ENCODE results near the gene SCNM1. TPM values are rescaled to one million over a fixed set of nuclear protein-coding genes. Genes with fewer than 3 reads are reported as not detected.

The SCNM1 gene
- 10 to 100 TPM; 67.5 to 67.8 TPM for total RNA-seq

DNA sequence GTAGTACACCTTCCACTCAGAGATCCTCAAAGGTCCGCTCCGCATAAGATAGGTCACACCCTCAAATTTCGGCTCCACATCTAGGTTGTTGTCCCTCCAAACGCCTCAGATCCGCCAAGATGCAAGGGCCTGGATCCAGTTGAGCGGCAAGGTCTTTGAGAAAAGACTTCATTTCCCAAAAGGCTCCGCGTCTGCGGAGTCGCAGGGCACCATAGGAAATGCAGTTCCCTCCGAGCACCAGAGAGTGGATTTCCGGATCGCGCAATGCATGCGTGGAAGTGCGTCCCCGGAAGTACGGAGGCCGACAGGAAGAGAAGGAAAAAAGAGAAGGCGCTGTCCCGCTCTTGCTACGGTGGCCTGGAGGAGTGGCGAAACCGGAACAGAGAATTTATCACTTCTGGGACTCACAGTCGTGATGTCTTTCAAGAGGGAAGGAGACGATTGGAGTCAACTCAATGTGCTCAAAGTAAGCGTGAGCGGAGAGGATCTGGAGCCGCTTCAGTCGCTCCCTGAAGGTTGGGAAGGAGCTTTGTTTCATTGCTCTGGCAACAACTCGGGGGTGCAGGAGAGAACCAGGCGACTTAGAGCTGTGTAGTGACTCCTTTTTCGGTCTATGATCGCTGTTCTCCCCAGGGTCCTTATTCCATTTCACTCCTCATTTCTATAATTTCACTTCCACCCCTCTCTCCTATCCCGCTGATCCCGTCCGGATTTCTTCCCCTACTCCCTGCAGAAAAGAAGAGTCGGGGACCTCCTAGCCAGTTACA, at the start of gene SCNM1, which contains the start of gene LYSMD1:
TSS of gene SCNM1 (plus strand) at position 407 of the 767 bp plus-strand sequence. CDS start at position 416, 9 bp downstream.
TSS of gene LYSMD1 (minus strand) at position 165 of the 767 bp plus-strand sequence. CDS start 644 bp downstream, outside the sequence.
- Mint-ChIP-seq H3K4me3 (peak within 1 kb of the TSS; percentile 92), H3K4me1 (ENCODE audit: low read depth) (peaks cover 49% of the 10 kb centered on the region)
- CTCF ChIA-PET = interaction anchor here (1.1 to 1.4 kb wide), 5 partner anchors 9 to 95 kb away, joined by 3 to 4 read pairs (median 4); partner anchors contain the start of genes GABPB2 and TNFAIP8L2

DNA sequence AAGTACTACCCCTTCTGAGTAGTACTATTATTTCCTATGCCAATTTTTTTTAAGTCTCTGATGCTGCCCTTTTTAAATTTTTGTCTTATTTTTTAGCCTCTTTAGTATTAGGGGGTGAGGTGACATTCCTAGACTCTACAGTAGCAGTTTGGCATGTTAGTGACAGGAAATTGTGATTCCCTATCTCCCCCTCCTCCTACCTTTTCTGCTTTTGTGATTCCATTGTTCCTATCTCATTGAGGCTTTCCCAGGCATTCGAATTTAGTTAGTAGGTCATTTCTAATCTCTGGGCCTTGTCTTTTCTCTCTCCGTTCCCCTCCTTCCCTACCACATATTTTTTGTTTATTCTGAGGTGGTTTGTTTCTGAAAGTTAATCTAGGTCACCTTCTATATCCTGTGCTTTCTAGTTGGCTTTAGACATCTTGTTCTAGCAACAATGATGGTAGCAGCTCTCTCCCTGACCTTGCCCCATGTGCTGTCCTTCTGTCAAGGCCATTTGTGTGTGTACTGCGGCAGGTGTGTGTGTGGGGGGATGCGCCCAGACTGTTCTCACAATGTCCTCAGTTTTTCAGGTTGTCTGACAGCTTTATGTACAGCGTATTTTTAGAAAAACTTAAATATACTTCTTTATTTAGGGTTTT, 41.1 kb upstream of the SCNM1 start:
- peaks cover 4% of the 10 kb centered on the region for H3K36me3 Mint-ChIP-seq
- intact Hi-C loops (cut with micrococcal nuclease) = no loop called here
- ChIA-PET POLR2A (no interaction called here), CTCF (interaction anchor here (1.0 to 1.5 kb wide), 4 partner anchors 25 to 132 kb away, joined by 3 to 5 read pairs (median 4); no protein-coding TSS in a partner anchor)
- no peak for DNase-seq
- H3K9me3 Mint-ChIP-seq = no peaks in the 10 kb centered on the region
- no peak overlapping the region for H3K4me3 Mint-ChIP-seq
- no peak overlapping the region for H3K27ac Mint-ChIP-seq
- no peaks in the 10 kb centered on the region for H3K27me3 Mint-ChIP-seq
- peaks cover 3% of the 10 kb centered on the region for H3K4me1 Mint-ChIP-seq (ENCODE audit: low read depth)

More for the DNA sequence above, at the start of gene SCNM1, which contains the start of gene LYSMD1:
- POLR2A ChIA-PET = interaction anchor here (0.6 to 3.4 kb wide), 6 partner anchors 9 to 70 kb away, joined by 3 to 18 read pairs (median 6); partner anchors contain the start of genes TNFAIP8L2 and VPS72
- H3K27me3 Mint-ChIP-seq = peaks cover 2% of the 10 kb centered on the region
- H3K36me3 Mint-ChIP-seq = peaks cover 32% of the 10 kb centered on the region
- peak within 1 kb of the TSS; percentile 92 for H3K27ac Mint-ChIP-seq
- peak; percentile 99 for DNase-seq
- H3K9me3 Mint-ChIP-seq = no peaks in the 10 kb centered on the region
- intact Hi-C loops (cut with micrococcal nuclease) = loop anchor here (1.0 to 2.0 kb wide), 6 partner anchors 9 to 115 kb away; partner anchors contain the start of genes GABPB2, PIP5K1A, PSMD4 and VPS72

DNA sequence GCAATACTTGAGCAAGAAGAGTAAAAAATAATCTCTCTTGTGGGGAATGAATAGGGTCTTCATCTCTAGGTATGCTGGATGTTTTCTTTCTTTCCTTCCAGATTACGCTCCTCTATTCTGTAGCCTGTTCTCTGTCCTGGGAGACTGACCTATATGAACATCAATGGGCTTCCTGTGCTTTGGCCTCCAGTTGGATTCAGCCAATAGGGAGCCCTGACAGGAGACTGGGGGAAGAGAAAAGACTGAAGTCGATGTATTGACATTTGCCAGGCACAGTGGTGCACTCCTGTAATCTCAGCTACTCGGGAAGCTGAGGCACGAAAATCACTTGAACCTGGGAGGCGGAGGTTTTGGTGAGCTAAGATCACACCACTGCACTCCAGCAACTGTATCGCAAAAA, 37.1 kb upstream of the SCNM1 start:
- Mint-ChIP-seq H3K4me3 (no peak overlapping the region), H3K27ac (no peak overlapping the region), H3K4me1 (ENCODE audit: low read depth) (peaks cover 15% of the 10 kb centered on the region), H3K27me3 (peaks cover 4% of the 10 kb centered on the region), H3K36me3 (peaks cover 4% of the 10 kb centered on the region), H3K9me3 (no peaks in the 10 kb centered on the region)
- intact Hi-C loops (cut with micrococcal nuclease) = no loop called here
- DNase-seq = no peak
- ChIA-PET CTCF (no interaction called here), POLR2A (interaction anchor here (0.6 kb wide), 1 partner anchor 765 kb away, joined by 4 read pairs; the partner anchor contains the start of gene RPRD2)

DNA sequence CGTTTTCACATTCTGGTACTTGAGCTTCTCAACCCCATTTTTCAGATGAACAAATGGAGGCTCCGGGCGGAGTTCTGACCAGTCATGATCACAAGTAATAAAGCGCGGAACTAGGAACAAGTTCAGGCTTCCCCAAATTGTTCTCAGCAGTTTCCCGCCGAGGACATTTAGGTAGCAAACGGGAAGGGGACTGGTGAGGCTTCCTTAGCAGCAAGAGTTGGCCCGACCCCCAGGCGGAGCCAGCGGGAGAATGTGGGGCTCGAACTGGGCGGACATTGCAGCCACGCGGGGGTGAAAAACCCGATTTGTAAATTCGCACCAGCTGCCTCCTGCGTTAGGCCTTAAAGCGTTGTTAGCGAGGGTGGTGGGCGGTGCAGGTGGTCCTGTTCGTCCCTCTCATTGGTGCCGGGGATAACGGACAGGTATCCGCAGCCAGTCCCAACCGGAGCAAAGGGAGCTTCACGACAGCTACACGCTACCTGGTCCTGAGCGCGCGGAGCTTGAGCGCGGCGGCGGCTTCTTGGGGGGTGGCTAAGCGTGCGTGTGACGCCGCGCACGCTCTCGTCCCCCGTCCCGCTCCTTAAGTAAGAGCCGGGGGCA, 34.9 kb upstream of the SCNM1 start:
- Mint-ChIP-seq H3K9me3 (no peaks in the 10 kb centered on the region), H3K27ac (no peak overlapping the region), H3K4me1 (ENCODE audit: low read depth) (peaks cover 13% of the 10 kb centered on the region), H3K4me3 (peak overlapping the region; percentile 72), H3K36me3 (no peaks in the 10 kb centered on the region), H3K27me3 (peaks cover 4% of the 10 kb centered on the region)
- POLR2A ChIA-PET = interaction anchor here (0.7 to 1.6 kb wide), 4 partner anchors 10 to 58 kb away, joined by 3 to 7 read pairs (median 4); partner anchors contain the start of genes SEMA6C, TNFAIP8L2 and VPS72
- peak; percentile 90 for DNase-seq
- intact Hi-C loops (cut with micrococcal nuclease) = no loop called here
- CTCF ChIA-PET = interaction anchor here (0.8 to 2.8 kb wide), 6 partner anchors 12 to 83 kb away, joined by 3 to 15 read pairs (median 4); partner anchors contain the start of genes C1orf56 and TNFAIP8L2

DNA sequence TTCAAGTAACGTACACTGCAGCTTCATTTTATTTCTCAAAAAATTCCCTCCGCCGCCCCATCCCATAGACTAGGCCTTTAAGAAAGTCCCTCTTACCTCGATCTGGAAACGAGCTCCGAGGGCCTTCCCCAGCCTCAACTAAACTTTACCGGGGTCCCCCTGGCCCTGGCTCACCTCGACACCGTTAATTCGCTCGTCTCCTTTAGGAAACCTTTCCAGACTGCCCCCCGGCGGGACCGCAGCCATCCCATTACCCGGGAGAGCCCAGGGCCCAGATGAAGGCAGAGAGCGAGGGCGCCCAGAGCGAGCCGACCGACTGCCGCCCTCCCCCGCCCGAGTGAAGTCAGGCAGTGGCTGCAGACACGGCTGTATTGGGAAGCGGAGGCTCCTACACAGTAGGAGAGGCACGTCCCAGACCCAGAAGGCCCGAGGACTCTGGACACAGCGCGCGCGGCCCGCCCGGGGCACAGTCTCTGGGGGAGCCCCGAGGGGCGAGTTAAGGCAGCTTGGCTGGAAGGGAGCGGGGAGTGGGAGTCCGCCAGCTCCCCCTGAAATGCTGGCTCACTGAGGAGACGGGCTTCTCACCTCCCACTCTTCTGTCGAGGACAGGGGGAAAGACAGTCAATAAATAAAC, 34.1 kb upstream of the SCNM1 start:
- Mint-ChIP-seq H3K36me3 (no peaks in the 10 kb centered on the region), H3K27ac (no peak overlapping the region), H3K9me3 (no peaks in the 10 kb centered on the region), H3K27me3 (peaks cover 4% of the 10 kb centered on the region), H3K4me1 (ENCODE audit: low read depth) (peaks cover 13% of the 10 kb centered on the region), H3K4me3 (peak overlapping the region; percentile 72)
- DNase-seq = no peak
- ChIA-PET CTCF (interaction anchor here (0.8 to 2.8 kb wide), 7 partner anchors 13 to 107 kb away, joined by 3 to 15 read pairs (median 4); partner anchors contain the start of genes C1orf56 and TNFAIP8L2), POLR2A (interaction anchor here (0.7 to 1.6 kb wide), 4 partner anchors 9 to 58 kb away, joined by 3 to 7 read pairs (median 4); partner anchors contain the start of genes SEMA6C, TNFAIP8L2 and VPS72)
- intact Hi-C loops (cut with micrococcal nuclease) = no loop called here

DNA sequence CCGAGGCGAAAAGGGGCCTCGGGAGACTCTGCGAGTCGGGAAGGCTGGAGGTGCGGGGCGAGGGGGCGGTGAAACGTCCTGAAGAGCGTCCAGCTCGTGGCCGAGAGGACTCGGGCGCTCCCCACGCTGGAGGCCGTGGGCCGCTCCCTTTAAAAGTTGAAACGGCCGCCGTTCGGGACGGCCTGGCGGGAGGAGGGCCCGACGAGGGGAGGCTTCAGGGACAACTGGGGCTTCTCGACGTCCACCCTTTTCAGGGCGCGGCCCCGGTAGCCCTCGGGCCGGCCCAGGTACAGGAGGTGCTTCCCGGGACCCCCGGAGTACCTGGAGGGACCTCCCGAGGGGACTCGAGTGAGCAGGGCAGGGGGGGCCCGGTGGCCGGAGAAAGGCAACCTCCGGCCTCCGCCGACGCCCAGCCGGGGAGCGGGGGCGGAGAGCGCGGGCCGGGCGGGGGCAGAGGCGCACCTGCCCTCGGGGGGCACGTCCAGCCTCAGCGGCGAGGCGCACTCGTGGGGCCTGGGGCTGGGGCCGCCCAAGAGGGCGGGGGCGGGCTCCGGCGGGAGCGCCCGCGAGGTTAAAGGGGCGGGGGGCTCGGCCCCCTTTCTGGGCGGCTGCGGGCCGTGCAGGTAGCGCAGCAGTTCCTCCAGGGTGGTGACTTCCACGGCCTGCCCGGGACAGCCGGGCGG, 33.5 kb upstream of the SCNM1 start:
- Mint-ChIP-seq H3K4me3 (no peak overlapping the region), H3K4me1 (ENCODE audit: low read depth) (peaks cover 13% of the 10 kb centered on the region), H3K36me3 (no peaks in the 10 kb centered on the region), H3K27me3 (peaks cover 4% of the 10 kb centered on the region), H3K27ac (no peak overlapping the region), H3K9me3 (no peaks in the 10 kb centered on the region)
- POLR2A ChIA-PET = no interaction called here
- CTCF ChIA-PET = interaction anchor here (1.2 to 2.4 kb wide), 2 partner anchors 24 to 108 kb away, joined by 3 to 15 read pairs; partner anchors contain the start of gene TNFAIP8L2
- no peak for DNase-seq
- intact Hi-C loops (cut with micrococcal nuclease) = no loop called here

- Mint-ChIP-seq H3K4me3 (no peak overlapping the region), H3K36me3 (no peaks in the 10 kb centered on the region), H3K27me3 (peaks cover 4% of the 10 kb centered on the region), H3K27ac (no peak overlapping the region), H3K9me3 (no peaks in the 10 kb centered on the region), H3K4me1 (ENCODE audit: low read depth) (peaks cover 13% of the 10 kb centered on the region)
- POLR2A ChIA-PET = no interaction called here
- intact Hi-C loops (cut with micrococcal nuclease) = no loop called here
- CTCF ChIA-PET = no interaction called here
- no peak for DNase-seq
Observed at GRCh38 chr1:151133018-151133806, 32.7 kb upstream of the SCNM1 start.

GRCh38 chr1:151134396-151134795, 31.5 kb upstream of the SCNM1 start:
- H3K27ac Mint-ChIP-seq = no peak overlapping the region
- H3K27me3 Mint-ChIP-seq = peaks cover 4% of the 10 kb centered on the region
- peaks cover 13% of the 10 kb centered on the region for H3K4me1 Mint-ChIP-seq (ENCODE audit: low read depth)
- no peak for DNase-seq
- no peaks in the 10 kb centered on the region for H3K9me3 Mint-ChIP-seq
- no peaks in the 10 kb centered on the region for H3K36me3 Mint-ChIP-seq
- POLR2A ChIA-PET = no interaction called here
- CTCF ChIA-PET = interaction anchor here (1.4 kb wide), 1 partner anchor 34 kb away, joined by 8 read pairs; no protein-coding TSS in a partner anchor
- intact Hi-C loops (cut with micrococcal nuclease) = no loop called here
- H3K4me3 Mint-ChIP-seq = no peak overlapping the region

- Mint-ChIP-seq H3K36me3 (no peaks in the 10 kb centered on the region), H3K27ac (no peak overlapping the region), H3K27me3 (peaks cover 4% of the 10 kb centered on the region), H3K4me1 (ENCODE audit: low read depth) (peaks cover 13% of the 10 kb centered on the region), H3K9me3 (no peaks in the 10 kb centered on the region), H3K4me3 (no peak overlapping the region)
- POLR2A ChIA-PET = no interaction called here
- CTCF ChIA-PET = interaction anchor here (0.6 to 1.4 kb wide), 4 partner anchors 22 to 644 kb away, joined by 5 to 8 read pairs (median 7); partner anchors contain the start of gene TNFAIP8L2
- intact Hi-C loops (cut with micrococcal nuclease) = no loop called here
- no peak for DNase-seq
Observed at GRCh38 chr1:151134991-151135390, 31.0 kb upstream of the SCNM1 start.

All from activated CD4-positive, alpha-beta memory T cell treated with anti-CD3 and anti-CD28 coated beads for 36 hours (primary cell).